NCI-H1092 (cell line): ENCODE results near the gene NLRC5.
"Not testable (repeated sequence)": the region's sequence is repeated elsewhere in the genome, so short reads cannot be mapped to it uniquely, and the experiment has no call there.

Experiments used
- DNase-seq: peaks from one replicate; lab custom pipeline; 2025; lab: John Stamatoyannopoulos, UW

The NLRC5 gene

DNA sequence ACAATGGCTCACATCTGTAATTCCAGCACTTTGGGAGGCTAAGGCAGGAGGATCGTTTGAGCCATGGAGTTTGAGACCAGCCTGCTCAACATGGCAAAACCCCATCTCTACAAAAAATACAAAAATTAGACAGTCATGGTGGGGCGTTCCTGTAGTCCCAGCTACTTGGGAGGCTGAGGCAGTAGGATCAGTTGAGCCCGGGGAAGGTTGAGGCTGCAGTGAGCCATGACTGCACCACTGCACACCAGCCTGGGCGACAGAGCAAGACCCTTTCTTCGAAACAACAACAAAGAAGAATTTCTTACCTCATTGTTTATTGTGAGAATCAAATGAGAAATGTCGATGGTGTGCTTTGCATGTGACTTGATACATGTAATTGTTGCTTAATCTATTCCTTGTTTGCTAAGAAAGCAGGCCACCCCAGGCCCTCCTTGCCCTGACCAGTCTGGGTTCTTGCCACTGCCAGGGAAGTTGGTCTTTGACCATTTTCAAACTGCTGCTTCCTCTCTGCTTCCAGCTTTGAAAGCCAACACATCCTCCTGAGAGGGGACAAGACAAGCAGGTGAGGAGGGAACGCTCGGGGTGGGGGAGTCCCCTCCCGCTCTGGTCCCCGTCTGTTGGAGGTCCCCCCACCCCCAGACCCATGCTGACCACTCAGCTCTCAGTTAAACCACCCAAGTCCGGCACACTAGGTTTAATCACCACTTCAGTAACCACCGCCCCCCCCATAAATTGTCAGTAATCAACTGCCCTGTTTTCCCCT lies 55.8 kb downstream of the NLRC5 start:
- DNase-seq: no peak

DNA sequence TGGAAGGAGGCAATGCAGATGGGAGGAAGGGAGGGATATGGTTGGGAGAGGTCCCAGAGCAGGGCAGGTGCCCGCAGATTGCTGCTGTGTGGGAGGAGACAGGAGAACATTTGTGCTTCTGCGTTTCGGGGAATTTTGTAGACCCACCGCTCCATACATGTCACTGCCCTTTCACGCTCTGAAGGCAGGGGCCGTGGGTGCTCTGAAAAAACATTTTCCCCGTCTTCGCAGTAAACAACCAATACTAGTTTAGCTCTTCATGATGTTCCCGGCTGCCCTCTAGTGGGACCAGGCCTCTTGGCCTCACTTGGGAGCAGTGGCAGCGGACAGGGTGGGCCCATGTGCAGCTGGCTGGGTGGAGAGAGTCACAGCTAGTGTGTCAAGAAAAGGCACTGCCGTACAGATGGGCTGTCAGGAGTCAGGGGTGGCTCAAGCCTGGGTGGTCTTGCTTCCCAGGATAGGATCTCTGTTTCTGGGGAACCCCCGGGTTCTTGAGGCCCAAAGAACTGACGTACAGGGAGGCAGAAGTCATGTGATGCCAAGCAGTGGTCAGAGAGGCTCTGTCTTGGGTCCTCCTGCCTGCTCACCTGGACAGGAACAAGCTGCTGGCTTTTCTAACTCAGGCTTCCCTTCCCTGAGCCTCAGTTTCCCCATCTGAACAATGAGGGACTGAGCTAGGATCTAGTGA lies 56.5 kb downstream of the NLRC5 start:
- peak; percentile 49 for DNase-seq

DNA sequence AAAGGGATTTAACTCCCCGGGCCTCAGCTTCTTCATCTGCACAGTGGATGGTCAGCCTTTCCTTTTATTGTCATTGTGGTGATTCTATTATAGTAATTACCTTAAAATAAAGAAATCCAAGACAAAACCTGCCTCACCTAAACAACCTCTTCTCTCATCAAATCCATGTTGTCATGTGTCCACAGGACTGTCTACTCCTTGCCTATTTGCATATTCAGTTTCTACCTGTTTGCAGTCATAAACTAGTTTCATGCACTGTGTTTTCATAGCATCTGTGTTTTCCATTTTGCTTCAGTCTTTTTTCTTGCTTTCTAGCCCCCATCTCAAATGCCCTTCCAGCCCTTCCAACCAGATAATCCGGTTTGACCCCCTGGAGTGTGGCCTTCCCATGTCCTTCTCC lies 58.7 kb downstream of the NLRC5 start:
- DNase-seq: no peak

DNA sequence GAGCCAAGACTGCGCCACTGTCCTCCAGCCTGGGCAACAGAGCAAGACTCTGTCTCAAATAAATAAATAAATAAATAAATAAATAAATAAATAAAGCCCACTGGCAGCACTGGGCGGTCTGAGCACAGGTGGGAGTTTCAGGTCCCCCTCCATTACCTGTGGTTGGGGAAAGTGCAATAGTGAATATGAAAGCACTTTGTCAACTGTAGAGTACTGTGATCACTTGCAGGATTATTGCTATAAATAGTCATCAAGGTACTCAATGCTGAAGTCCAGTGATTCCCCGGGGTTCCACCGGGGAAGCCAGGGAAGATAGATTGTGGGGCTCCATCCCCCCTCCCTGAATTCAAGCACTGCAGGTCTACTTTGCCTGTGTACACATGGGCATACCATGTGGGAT lies 60.3 kb downstream of the NLRC5 start:
- no peak for DNase-seq

DNA sequence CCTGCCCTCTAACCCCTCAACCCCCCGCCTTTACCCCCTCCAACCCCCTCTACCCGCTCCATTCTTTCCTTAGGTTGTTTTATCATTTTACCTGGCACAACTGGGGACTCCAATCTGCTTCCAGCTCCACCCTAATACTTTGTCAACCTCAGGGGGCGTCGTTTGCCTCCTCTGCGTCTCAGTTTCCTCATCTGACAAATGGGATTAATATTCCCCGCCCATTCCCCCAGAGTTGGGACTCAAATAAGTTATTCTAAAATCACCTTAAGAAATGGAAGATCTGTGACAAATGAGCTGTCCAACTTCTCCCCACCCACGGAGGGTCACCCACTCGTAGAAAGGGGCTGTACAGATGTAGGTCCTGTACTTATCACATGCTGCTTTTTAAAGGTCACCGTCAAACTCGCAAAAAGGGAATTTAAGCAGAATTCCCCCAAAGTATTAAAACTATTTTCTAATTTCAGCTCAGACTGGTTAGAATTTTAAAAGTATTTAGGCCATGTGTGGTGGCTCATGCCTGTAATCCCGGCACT lies 62.4 kb downstream of the NLRC5 start:
- no peak for DNase-seq

DNA sequence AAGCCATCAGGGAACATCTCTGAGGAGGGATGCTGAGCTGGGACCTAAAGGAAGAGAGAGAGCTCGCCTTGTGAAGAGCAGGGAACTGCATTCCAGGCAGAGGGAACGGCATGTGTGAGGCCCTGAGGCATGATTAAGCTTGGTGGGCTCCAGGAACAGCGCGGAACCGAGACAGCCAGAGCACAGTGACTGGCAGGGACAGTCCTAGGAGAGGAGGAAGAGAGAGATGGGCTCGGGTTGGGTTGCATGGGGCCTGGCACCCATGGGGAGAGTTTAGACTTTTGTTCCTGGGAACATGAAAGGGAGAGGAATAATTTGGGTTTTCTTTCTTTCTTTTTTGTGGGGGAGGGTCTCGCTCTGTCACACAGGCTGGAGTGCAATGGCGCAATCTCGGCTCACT lies 63.8 kb downstream of the NLRC5 start:
- no peak for DNase-seq

DNA sequence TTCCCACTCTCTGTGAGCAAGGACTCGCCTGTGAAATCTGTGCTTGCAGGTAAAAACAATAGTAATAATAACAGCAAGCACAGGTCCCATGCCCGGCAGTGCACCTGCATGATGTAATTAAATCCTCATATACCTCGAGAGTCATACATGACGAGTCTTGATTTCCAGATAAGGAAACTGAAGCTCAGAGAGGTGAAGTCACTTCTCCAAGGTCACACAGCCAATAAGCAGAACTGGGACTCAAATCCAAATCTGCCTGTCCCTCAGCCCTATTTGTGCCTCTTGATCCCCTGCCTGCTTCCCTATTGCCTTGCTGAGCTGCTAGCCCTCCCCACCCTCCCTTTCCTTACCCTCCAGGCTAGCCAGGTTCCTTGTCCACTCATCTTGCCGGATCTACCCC lies 65.0 kb downstream of the NLRC5 start:
- DNase-seq: no peak

DNA sequence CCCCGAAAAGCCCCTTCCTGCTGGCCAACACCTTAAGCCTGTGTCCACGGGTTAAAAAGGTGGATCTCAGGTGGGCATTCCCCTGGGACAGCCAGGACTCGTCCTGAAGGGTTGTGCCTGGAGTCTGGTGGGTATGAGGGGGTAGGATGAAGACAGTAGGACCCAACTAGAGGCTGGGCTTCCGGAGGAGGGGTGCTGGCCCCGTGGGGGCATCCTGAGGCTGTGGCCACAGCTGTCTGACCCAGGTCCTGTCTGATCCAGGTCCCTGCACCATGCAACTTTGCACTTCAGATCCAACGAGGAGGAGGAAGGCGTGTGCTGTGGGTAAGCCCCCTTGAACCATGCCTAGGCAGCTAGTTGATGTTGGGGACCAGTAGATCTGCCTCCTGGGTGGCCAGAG lies 65.4 kb downstream of the NLRC5 start:
- DNase-seq: no peak

DNA sequence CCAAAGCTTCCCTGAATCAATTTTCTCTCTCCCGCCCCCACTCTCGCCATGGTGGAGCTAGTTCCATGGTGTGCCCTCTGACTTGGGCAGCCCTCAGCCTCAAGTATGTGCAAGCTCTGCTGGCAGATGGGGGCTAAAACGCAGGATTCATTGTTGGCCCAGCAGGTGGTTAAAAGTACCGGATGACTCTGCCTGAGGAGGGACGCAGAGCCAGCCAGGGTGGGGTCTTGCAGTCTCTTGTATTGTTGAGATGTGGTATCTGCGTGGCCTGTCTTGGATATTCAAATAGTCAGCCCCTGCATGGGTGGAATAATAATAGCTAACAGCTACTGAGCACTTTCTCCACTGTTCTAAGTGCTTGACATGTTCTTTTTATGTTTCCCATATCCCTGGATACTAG lies 66.3 kb downstream of the NLRC5 start:
- no peak for DNase-seq

DNA sequence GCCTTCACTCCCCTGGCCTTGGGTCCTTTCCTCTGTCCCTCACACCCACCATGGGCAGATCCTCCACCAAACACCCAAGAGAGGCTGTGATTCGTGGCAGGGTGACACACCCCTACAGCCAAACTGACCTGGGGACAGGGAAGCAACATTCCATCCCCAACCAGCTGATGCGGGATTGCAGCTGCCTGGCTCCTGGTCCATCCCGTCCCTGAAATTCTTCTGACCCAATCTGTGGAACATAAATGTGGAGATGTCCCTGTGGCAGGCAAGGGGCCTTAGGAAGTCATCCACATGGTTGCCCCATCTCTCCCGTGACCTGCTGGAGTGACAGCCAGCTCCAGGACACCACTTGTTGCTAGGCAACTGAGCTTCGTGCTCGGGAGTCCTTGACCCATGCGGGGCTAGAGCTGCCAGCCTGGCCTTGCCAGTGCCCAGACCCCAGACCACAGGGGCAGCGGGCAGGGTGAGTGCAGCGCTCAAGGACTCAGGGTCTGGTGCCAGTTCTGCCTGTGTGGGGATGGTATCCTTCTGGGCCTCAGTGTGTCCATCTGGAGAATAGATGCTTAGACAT lies 69.0 kb downstream of the NLRC5 start:
- DNase-seq: no peak

DNA sequence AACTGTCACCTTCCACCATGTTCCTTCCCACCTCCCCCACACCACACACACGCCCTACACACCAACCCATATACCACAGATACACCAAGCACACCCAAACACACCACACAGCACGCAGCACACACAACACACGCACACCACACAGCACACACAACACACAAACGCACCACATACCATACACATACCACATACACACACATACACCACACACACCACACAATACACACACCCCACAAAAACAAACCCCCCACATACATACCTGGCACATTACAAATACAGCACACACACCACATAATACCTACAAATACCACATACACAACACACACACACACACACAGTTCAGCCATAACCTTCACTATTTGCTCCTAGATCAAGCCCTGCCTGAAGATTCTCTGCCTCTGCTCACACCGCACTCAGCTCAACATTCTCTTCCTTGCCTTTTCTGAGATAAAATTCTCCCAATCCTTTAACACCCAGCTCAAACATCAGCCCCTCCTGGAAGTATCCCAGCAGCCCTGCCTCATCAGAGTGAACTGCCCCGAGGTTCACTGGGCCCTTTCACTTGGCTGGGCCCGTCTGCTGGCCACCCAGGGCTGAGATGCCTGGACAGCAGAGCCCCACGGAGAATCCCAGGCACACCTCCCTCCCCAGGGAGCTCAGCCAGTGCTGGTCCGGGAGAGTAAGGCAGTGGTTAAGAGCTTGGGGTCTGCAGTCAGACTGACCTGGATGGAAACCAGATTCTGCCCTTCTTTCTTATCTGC lies 71.1 kb downstream of the NLRC5 start:
- no peak for DNase-seq

DNA sequence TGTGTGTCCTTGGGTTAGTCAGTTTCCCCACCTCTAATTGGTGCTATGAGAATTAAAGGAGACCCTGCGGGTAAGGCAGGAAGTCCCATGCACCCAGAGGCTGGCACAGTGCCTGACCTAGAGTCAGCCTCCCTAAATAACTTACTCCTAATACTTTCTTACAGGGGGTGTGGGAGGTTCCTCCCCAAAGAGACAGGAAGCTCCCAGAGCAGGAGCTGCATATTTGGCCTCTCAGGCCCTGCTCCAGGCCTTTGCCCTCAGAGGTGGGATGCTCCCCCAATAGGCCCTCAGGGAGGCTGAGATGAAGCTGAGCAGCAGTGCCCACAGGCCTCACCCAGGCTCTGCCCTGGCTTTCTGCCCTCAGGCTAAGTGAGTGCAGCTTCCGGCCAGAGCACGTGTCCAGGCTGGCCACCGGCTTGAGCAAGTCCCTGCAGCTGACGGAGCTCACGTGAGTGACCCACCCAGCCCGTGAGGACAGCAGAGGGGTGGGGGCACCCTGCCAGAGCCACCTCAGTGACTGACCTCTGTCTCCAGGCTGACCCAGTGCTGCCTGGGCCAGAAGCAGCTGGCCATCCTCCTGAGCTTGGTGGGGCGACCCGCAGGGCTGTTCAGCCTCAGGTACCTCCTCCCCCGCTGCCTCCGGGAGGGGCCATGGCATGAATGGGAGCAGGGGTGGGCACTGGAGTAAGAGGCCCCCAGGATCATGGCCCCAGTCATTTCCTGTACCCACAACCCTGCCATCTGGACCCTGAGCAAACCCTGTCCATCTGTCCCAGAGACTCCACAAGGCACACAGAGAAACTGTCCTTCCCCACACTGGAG lies 71.9 kb downstream of the NLRC5 start:
- no peak for DNase-seq

DNA sequence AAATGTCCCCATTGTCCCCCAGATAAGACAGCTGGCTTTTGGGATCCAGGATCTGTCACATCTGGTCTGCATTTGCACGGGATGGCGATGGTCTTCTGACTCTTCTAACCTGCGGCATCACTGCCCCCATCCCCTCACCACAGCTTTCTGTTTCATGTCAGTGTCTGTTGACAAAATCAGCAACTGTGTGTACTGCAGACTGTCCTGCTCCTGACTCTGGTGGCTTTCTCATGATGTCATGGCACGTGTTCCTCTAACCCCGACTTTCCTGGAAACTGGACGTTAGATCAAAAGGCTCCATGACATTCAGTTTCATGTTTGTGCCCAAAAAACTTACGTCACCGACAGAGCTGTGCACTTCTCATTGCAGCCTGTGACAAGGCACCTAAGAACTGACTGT lies 73.0 kb downstream of the NLRC5 start:
- DNase-seq: no peak

DNA sequence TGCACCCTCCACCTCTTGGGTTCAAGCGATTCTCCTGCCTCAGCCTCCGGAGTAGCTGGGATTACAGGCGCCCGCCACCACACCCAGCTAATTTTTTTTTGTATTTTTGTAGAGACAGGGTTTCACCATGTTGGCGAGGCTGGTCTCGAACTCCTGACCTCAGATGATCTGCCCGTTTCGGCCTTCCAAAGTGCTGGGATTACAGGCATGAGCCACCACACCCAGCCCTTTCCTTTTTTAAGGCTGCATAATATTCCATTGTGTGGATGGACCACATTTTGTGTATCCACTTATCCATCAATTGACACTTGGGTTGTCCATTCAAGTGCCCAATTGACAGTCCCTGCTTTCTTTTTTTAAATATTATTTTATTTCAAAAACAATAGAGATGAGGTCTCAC lies 73.8 kb downstream of the NLRC5 start:
- not testable (repeated sequence) for DNase-seq

DNA sequence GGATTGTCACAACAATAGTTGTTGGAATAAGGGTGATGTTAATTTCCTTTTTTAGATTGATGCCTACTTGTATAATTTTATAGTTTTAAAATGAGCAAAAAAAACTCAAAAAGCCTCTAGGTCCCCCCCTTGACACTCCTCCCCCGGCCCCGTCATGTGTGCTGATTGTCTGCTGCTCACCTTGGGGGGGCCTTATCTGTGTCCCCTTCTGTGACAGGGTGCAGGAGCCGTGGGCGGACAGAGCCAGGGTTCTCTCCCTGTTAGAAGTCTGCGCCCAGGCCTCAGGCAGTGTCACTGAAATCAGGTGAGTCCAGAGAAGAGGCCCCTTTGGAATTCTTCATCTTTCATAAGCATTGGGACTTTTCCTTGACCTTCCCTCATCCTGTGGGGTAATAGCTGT lies 75.6 kb downstream of the NLRC5 start:
- DNase-seq: no peak

DNA sequence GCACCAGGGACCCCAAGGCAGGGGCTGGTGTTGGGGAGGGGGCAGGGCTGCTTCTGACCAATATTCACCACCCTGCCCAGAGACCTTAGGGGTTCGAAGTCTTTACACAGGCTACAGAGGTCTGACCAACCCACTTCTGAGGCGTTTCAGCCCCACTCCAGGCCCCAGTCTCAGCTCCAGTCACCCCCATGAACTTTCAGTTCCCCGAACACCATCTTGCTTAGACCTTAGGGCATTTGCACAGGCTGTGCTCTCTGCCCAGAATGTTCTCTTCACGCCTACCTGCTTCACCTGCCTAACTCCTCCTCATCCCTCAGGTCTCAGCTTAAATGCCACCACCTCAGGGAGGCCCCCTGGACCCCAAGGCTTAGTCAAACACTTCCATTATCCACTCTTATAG lies 77.3 kb downstream of the NLRC5 start:
- no peak for DNase-seq

DNA sequence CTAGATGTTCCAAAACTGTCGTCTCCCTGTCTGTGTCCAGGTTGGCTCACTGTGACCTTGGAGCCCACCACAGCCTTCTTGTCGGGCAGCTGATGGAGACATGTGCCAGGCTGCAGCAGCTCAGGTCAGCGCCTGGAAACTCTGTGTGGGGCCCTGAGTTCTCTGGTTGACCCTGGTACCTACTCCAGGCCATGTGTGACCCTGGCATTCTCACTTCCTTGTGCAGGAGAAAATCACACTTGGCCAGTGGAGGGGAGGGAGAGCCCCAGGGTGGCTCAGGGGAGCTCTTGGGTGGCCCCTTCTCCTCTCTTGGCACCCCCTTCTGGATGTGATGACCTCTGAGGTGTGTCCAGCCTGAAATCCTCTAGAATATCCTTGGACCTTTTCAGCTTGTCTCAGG lies 78.0 kb downstream of the NLRC5 start:
- DNase-seq: no peak

DNA sequence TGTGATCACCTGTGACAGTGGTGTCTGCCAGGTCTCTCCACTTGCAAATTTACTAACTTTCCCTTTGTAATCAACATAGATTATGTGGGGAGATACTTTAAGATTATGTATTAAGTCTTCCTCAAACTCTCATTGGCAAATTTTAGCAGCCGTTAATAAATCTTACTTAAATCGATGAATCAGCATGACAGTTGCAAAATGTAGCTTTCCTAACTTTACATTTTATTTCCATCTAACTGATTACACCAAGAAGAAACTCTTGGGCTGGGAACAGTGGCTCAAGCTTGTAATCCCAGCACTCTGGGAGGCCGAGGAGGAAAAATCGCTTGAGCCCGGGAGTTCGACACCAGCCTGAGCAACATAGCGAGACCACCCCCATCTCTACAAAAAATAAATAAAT lies 79.7 kb downstream of the NLRC5 start:
- no peak for DNase-seq

DNA sequence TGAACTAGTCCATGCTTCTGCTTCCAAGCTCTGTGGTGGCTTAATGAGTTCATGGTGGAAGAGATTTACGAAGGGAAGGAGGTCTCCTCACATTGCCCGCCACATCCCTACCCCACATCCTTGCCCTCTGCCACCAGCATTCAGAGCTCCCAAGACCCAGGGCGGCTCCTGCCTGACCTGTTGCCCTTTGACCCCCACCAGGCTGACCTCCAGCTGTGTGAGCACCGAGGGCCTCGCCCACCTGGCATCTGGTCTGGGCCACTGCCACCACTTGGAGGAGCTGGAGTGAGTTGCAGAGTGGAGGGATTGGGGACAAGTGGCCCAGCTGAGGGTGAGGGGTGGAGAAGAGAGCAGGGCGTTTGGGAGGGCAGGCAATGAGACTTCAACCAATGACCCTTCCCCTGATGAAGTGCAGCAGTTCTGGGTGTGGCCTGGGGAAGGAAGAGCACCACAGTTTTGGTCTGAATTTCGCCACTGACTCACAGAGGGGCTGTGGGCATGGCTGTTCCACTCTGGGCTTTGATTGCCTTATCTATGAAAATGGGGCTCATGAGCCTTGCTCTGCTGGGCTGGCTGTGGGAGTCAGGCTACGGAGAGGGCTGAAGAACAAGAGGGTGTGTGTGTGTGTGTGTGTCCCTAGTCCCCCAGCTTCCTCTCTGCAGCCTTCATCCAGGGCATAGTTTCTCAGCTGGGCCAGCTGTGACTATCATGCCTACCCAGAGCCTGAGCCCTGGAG lies 80.4 kb downstream of the NLRC5 start:
- no peak for DNase-seq

DNA sequence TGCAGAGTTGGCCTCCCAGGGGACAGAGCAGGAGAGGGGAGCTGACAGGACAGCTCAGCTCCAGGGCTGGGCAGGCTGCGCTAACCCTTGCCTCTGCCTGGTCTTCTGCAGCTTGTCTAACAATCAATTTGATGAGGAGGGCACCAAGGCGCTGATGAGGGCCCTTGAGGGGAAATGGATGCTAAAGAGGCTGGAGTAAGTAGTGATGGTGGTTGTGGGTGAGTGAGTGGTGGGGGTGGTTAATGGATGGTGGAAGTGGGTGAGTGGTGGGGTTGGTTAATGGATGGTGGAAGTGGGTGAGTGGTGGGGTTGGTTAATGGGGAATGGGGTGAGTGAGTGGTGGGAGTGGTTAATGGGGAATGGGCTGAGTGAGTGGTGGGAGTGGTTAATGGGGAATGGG lies 81.1 kb downstream of the NLRC5 start:
- DNase-seq: no peak
